KOPT-K1 (cell line): ENCODE measurements around the gene MYH7B.

Source experiments
- H3K27ac ChIP-seq: fragments of 200-600 bp; sonication (generic); 2 replicates; pipeline ENCODE4 v1.5.1; 2016; ENCODE audit warnings: antibody characterized with exemption, mild to moderate bottlenecking, low read depth, low read length; ENCODE audit not compliant: poor library complexity, severe bottlenecking
- H3K36me3 ChIP-seq: fragments of 200-600 bp; sonication (generic); 2 replicates; pipeline ENCODE4 v1.5.1; 2017; ENCODE audit warnings: antibody characterized with exemption, mild to moderate bottlenecking, low read length, moderate library complexity; ENCODE audit not compliant: insufficient read depth
- H3K9me3 ChIP-seq: fragments of 200-600 bp; sonication (generic); 2 replicates; pipeline ENCODE4 v1.5.1; 2017; ENCODE audit warnings: antibody characterized with exemption, low read length, mild to moderate bottlenecking; ENCODE audit not compliant: insufficient read depth, poor library complexity, severe bottlenecking

MYH7B gene

GRCh38 chr20:34954904-34955230 lies 801 bp upstream of the MYH7B start:
- Histone ChIP-seq H3K9me3 (no peaks in the 10 kb centered on the region), H3K27ac (peak overlapping the region; percentile 71)

GRCh38 chr20:34956041-34956458 lies 382 bp downstream of the MYH7B start:
- H3K36me3 ChIP-seq, result 0 out of 2 replicates have a peak, but pooled peaks cover 6% of the 10 kb centered on the region
- H3K27ac ChIP-seq, result peak overlapping the region; percentile 71
- H3K9me3 ChIP-seq, result no peaks in the 10 kb centered on the region

More at GRCh38 chr20:34954904-34955230, 801 bp upstream of the MYH7B start:
- H3K36me3 ChIP-seq, result peaks cover 17% of the 10 kb centered on the region

GRCh38 chr20:34956751-34957472 lies 1.2 kb downstream of the MYH7B start:
- no peak overlapping the region for H3K27ac ChIP-seq
- H3K36me3 ChIP-seq, result no peaks in the 10 kb centered on the region
- H3K9me3 ChIP-seq, result no peaks in the 10 kb centered on the region

DNA sequence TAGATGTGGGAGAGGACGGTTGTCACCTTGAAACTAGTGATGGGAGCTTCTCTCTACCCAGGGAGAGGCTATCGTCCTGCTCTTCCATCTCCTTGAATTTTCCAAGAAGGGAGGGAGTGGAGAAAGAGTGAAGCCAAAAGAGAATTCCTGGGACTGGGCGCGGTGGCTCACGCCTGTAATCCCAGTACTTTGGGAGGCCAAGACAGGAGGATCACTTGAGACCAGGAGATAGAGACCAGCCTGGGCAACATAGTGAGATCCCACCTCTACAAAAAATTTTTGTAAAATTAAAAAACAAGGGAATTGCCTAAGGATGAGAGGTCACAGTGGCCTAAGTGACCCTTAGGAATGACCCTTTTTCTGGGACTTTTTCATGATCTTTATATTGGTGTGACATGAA lies 8.8 kb downstream of the MYH7B start:
- Histone ChIP-seq H3K36me3 (no peaks in the 10 kb centered on the region), H3K27ac (no peak overlapping the region), H3K9me3 (no peaks in the 10 kb centered on the region)

DNA sequence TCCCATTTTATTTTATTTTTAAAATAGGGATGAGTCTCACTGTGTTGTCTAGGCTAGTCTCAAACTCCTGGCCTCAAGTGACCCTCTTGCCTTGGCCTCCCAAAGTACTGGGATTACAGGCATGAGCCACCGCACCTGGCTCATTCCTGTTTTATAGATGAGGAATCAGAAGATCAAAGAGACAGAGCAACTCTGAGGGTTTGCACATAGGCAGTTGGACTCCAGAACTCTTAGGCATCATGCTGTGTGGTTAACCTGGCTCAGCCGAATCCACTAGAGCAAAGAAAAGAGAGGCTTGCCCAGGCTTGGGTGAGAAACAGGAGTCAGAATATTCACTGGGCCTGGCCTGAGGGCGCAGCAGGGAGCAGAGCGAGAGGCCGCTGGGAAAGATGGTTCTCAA lies 9.4 kb downstream of the MYH7B start:
- no peak overlapping the region for H3K27ac ChIP-seq
- H3K36me3 ChIP-seq, result no peaks in the 10 kb centered on the region
- no peaks in the 10 kb centered on the region for H3K9me3 ChIP-seq

- H3K36me3 ChIP-seq, result no peaks in the 10 kb centered on the region
- no peak overlapping the region for H3K27ac ChIP-seq
- no peaks in the 10 kb centered on the region for H3K9me3 ChIP-seq
Observed at GRCh38 chr20:34967421-34967820, 11.8 kb downstream of the MYH7B start.

GRCh38 chr20:34968042-34968775 lies 12.5 kb downstream of the MYH7B start:
- Histone ChIP-seq H3K36me3 (no peaks in the 10 kb centered on the region), H3K27ac (no peak overlapping the region), H3K9me3 (no peaks in the 10 kb centered on the region)

GRCh38 chr20:34970193-34970840 lies 14.6 kb downstream of the MYH7B start:
- Histone ChIP-seq H3K9me3 (no peaks in the 10 kb centered on the region), H3K27ac (no peak overlapping the region), H3K36me3 (no peaks in the 10 kb centered on the region)

- Histone ChIP-seq H3K9me3 (no peaks in the 10 kb centered on the region), H3K27ac (no peak overlapping the region), H3K36me3 (no peaks in the 10 kb centered on the region)
Observed at GRCh38 chr20:34970846-34971560, 15.3 kb downstream of the MYH7B start.

DNA sequence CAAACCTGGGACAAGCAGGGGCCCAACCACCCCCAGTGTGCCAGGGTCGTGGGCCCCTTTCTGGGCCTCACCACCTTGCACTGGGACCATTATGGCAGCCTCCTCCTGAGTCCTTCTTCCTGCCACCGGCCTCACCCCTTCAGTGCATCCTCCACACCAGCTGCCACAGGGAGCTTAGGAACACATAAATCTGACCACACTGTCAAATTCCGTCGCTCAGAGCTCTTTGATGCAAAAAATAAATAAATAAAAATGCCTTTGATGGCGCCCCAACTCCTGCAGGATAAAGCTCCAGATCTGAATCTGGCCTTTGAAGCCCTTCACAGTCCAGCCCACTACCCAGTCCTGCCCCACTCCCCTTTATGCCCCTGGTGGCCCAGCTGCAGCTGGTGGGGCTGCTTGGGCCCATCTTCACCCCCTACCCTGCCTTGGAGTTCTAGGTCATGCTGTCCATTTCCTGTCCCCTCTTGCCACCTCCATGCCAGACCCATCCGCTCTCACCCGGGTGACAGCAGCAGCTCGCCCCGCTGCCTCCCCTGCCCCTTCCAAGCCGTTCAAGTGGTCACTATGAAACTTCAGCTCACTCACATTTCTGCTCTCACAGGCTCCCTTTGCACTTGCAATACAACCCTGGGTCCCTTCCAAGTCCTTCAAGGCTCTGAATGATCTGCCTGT lies 16.0 kb downstream of the MYH7B start:
- H3K9me3 ChIP-seq, result no peaks in the 10 kb centered on the region
- H3K36me3 ChIP-seq, result no peaks in the 10 kb centered on the region
- no peak overlapping the region for H3K27ac ChIP-seq

DNA sequence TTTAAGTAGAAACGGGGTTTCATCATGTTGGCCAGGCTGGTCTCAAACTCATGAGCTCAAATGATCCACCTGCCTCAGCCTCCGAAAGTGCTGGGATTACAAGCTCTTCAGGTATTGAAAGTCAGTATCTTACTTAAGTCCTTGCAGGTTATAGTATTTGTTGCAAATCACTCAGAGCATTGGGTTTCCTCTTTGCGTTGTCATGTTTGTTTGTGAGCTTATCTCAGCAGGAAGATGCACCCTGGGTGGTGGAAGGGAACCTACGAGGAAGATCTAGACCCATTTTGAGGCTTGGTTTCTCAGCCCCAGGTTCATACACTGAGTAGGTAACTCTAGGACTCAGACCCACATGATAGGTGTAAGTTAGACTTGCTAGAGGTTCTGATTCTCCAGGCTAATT lies 18.6 kb downstream of the MYH7B start:
- no peak overlapping the region for H3K27ac ChIP-seq

GRCh38 chr20:34976286-34976685 lies 20.6 kb downstream of the MYH7B start:
- no peaks in the 10 kb centered on the region for H3K9me3 ChIP-seq
- no peak overlapping the region for H3K27ac ChIP-seq
- H3K36me3 ChIP-seq, result no peaks in the 10 kb centered on the region

More for the DNA sequence above, 18.6 kb downstream of the MYH7B start:
- Histone ChIP-seq H3K9me3 (no peaks in the 10 kb centered on the region), H3K36me3 (no peaks in the 10 kb centered on the region)

DNA sequence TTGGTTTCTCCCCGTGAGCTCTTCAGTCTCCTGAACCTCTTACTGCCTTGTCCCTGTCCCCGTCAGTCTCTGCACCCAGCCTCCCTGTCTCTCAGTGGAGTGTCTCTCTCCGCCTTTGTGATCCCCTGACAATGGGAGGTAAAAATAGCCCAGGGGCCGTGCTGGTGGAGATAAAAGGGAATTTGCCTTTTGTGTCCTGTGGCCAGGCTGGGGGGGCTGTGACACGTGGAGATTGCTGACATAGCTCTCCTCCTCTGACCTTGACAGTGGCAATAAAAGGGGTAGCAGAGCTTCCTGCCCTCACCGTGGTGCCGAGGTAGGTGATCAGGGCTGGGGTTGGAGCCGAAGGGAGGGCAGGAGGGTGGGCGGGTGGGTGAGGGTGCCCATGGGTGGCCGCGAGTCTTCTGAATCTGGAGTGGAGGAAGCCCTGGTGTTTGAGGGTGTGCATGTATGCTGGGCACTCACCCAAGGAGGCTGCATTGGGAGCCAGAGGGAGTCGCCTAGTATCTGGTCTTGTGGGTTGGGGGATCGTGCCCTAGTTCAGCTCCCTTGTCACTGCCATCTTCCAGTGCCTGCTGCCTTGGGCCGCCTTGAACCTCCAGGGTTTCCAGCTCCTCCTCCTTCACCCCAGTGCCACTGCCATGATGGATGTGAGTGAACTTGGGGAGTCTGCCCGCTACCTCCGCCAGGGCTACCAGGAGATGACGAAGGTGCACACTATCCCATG lies 21.9 kb downstream of the MYH7B start:
- Histone ChIP-seq H3K36me3 (no peaks in the 10 kb centered on the region), H3K9me3 (no peaks in the 10 kb centered on the region), H3K27ac (no peak overlapping the region)

DNA sequence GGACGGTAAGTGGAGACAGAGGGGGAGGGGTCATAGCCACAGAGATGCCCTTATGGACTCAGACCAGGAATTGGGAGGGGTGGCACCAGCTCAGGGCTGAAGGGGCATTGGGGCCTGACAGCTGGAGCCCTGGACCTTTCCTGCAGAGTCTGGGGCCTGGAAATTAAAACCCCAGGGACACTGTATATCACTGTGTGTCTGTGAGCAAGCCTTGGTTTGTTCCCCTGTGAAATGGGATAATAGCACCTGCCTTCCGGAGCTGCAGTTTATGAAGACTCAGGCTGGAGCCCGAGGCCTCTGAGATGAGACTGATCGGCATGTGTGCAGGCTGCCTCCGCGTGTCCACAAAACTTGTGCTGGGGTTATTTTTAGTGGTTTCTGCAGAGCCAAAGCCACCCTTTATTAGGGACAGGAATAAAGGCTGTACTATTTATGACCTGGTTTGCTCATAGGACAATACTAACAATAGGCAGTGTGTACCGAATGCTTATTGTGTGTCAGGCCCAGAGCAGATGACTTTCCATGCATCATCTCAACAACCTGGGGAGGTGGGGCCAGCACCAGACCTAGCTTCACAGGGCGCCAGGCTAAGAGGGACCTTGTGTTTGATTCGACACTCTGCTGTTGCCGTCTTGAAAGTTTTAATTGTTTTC lies 22.6 kb downstream of the MYH7B start:
- H3K36me3 ChIP-seq, result no peaks in the 10 kb centered on the region
- H3K27ac ChIP-seq, result no peak overlapping the region
- no peaks in the 10 kb centered on the region for H3K9me3 ChIP-seq
